Endothelial cell (in vitro differentiated cells): ENCODE results near the gene OR5AR1. TPM values are rescaled to one million over a fixed set of nuclear protein-coding genes. Genes with fewer than 3 reads are reported as not detected.

ENCODE experiments used
- DNase-seq: peaks from one replicate; pipeline ENCODE4 v3.0.0; 2021; ENCODE audit warnings: low spot score
- H3K27ac Mint-ChIP-seq: one replicate; pipeline ENCODE4 v1.8.0; 2021; ENCODE audit warnings: mixed read lengths, inconsistent platforms; ENCODE audit not compliant: unreplicated experiment
- H3K27me3 Mint-ChIP-seq: one replicate; pipeline ENCODE4 v1.8.0; 2021; ENCODE audit warnings: mild to moderate bottlenecking, moderate library complexity, mixed read lengths, inconsistent platforms; ENCODE audit not compliant: unreplicated experiment
- H3K36me3 Mint-ChIP-seq: one replicate; pipeline ENCODE4 v1.8.0; 2021; ENCODE audit warnings: mild to moderate bottlenecking, low read depth, mixed read lengths, inconsistent platforms; ENCODE audit not compliant: unreplicated experiment
- H3K4me1 Mint-ChIP-seq: one replicate; pipeline ENCODE4 v1.8.0; 2021; ENCODE audit warnings: mild to moderate bottlenecking, mixed read lengths, inconsistent platforms; ENCODE audit not compliant: unreplicated experiment
- H3K4me3 Mint-ChIP-seq: one replicate; pipeline ENCODE4 v1.8.0; 2021; ENCODE audit warnings: mild to moderate bottlenecking, mixed read lengths, inconsistent platforms; ENCODE audit not compliant: unreplicated experiment
- H3K9me3 Mint-ChIP-seq: one replicate; pipeline ENCODE4 v1.8.0; 2021; ENCODE audit warnings: mixed read lengths, inconsistent platforms; ENCODE audit not compliant: unreplicated experiment
- CTCF ChIP-seq: fragments of 200-600 bp; sonication (generic); IDR thresholded peaks from one replicate; pipeline ENCODE4 v1.5.0; 2021; ENCODE audit warnings: antibody characterized with exemption; ENCODE audit not compliant: unreplicated experiment
- total RNA-seq: library from RNA; stranded (reverse); fragmentation: NEBNext Ultra II Directional; extraction: Animal tissue kit (Norgen Biotek cat#: 25700); gene quantifications from one replicate; pipeline ENCODE4 v1.2.1, GENCODE V29; 2021; ENCODE audit not compliant: unreplicated experiment

Gene OR5AR1
- total RNA-seq, 1 donor from 2014 or later = not detected

- TF ChIP-seq CTCF = no peak
- H3K36me3 Mint-ChIP-seq = no peaks in the 10 kb centered on the region
- H3K27me3 Mint-ChIP-seq = no peaks in the 10 kb centered on the region
- H3K4me3 Mint-ChIP-seq = no peak overlapping the region
- no peak overlapping the region for H3K27ac Mint-ChIP-seq
- no peak for DNase-seq
- H3K9me3 Mint-ChIP-seq = no peaks in the 10 kb centered on the region
- no peaks in the 10 kb centered on the region for H3K4me1 Mint-ChIP-seq
These were observed 29.9 kb downstream of the OR5AR1 start for GRCh38 chr11:56693428-56693827.

- DNase-seq = no peak
- H3K36me3 Mint-ChIP-seq = no peaks in the 10 kb centered on the region
- H3K9me3 Mint-ChIP-seq = no peaks in the 10 kb centered on the region
- no peaks in the 10 kb centered on the region for H3K4me1 Mint-ChIP-seq
- no peaks in the 10 kb centered on the region for H3K27me3 Mint-ChIP-seq
- no peak for TF ChIP-seq CTCF
- H3K4me3 Mint-ChIP-seq = no peak within 1 kb of the TSS
- no peak within 1 kb of the TSS for H3K27ac Mint-ChIP-seq
These were observed 35.3 kb downstream of the OR5AR1 start, which contains the start of gene OR9G1 for GRCh38 chr11:56698795-56699194. Gene OR9G1, plus strand, starts transcription at chr11:56699095. Its CDS starts 1,293 bp downstream, at chr11:56700388.

GRCh38 chr11:56700242-56700913, 36.9 kb downstream of the OR5AR1 start:
- no peaks in the 10 kb centered on the region for H3K4me1 Mint-ChIP-seq
- H3K4me3 Mint-ChIP-seq = no peak overlapping the region
- no peaks in the 10 kb centered on the region for H3K9me3 Mint-ChIP-seq
- H3K36me3 Mint-ChIP-seq = no peaks in the 10 kb centered on the region
- TF ChIP-seq CTCF = no peak
- no peaks in the 10 kb centered on the region for H3K27me3 Mint-ChIP-seq
- DNase-seq = no peak
- H3K27ac Mint-ChIP-seq = no peak overlapping the region

- no peak for TF ChIP-seq CTCF
- no peaks in the 10 kb centered on the region for H3K9me3 Mint-ChIP-seq
- no peak for DNase-seq
- H3K4me1 Mint-ChIP-seq = no peaks in the 10 kb centered on the region
- no peak overlapping the region for H3K27ac Mint-ChIP-seq
- H3K27me3 Mint-ChIP-seq = no peaks in the 10 kb centered on the region
- no peak overlapping the region for H3K4me3 Mint-ChIP-seq
- no peaks in the 10 kb centered on the region for H3K36me3 Mint-ChIP-seq
These were observed 37.5 kb downstream of the OR5AR1 start for GRCh38 chr11:56700914-56701485.

- H3K36me3 Mint-ChIP-seq = no peaks in the 10 kb centered on the region
- H3K4me1 Mint-ChIP-seq = no peaks in the 10 kb centered on the region
These were observed 42.4 kb downstream of the OR5AR1 start for GRCh38 chr11:56705784-56706396.

More at GRCh38 chr11:56705784-56706396, 42.4 kb downstream of the OR5AR1 start:
- Mint-ChIP-seq H3K4me3 (no peak overlapping the region), H3K27me3 (no peaks in the 10 kb centered on the region), H3K9me3 (no peaks in the 10 kb centered on the region), H3K27ac (no peak overlapping the region)
- no peak for TF ChIP-seq CTCF
- DNase-seq = no peak
